HUES6 (cell line): ENCODE data around the gene FAM50A.

Experiments
- H3K27ac ChIP-seq: 2 replicates; pipeline ENCODE4 v1.7.0; 2013; ENCODE audit warnings: low read depth, mild to moderate bottlenecking, low read length, inconsistent platforms
- H3K27me3 ChIP-seq: 2 replicates; pipeline ENCODE4 v1.6.1; 2013; ENCODE audit warnings: low read length; ENCODE audit not compliant: control insufficient read depth, insufficient read depth
- H3K36me3 ChIP-seq: 2 replicates; pipeline ENCODE4 v1.6.1; 2013; ENCODE audit warnings: low read length; ENCODE audit not compliant: control insufficient read depth, insufficient read depth
- H3K4me1 ChIP-seq: 2 replicates; pipeline ENCODE4 v1.6.1; 2013; ENCODE audit warnings: low read length; ENCODE audit not compliant: control insufficient read depth, insufficient read depth
- H3K4me3 ChIP-seq: 2 replicates; pipeline ENCODE4 v1.5.1; 2013; ENCODE audit warnings: low read depth, low read length
- H3K9ac ChIP-seq: one replicate; pipeline ENCODE4 v1.6.1; 2013; ENCODE audit warnings: mild to moderate bottlenecking, low read length
- H3K9me3 ChIP-seq: 2 replicates; pipeline ENCODE4 v1.6.1; 2013; ENCODE audit warnings: low read depth, low read length; ENCODE audit not compliant: control insufficient read depth, insufficient read depth

Gene FAM50A

GRCh38 chrX:154477891-154478477 is 34.0 kb downstream of the FAM50A start:
- Histone ChIP-seq H3K9me3 (peaks cover 10% of the 10 kb centered on the region; the same call in 1 of the 2 replicates), H3K27me3 (no peaks in the 10 kb centered on the region), H3K4me1 (peaks cover 13% of the 10 kb centered on the region; the same call in 1 of the 2 replicates), H3K36me3 (no peaks in the 10 kb centered on the region; the same call in 1 of the 2 replicates), H3K9ac (peak overlapping the region; percentile 21), H3K4me3 (peak overlapping the region; percentile 62), H3K27ac (no peak overlapping the region)

GRCh38 chrX:154478728-154479622 is 35.0 kb downstream of the FAM50A start, which contains the start of gene LAGE3:
Gene LAGE3, minus strand, starts transcription at chrX:154479281. Its CDS starts 366 bp downstream, at chrX:154478915.
- Histone ChIP-seq H3K27ac (peak within 1 kb of the TSS; percentile 91), H3K4me1 (peaks cover 13% of the 10 kb centered on the region; the same call in 1 of the 2 replicates), H3K9ac (peak within 1 kb of the TSS; percentile 88), H3K4me3 (peak within 1 kb of the TSS; percentile 62), H3K36me3 (peaks cover 4% of the 10 kb centered on the region), H3K27me3 (no peaks in the 10 kb centered on the region), H3K9me3 (peaks cover 11% of the 10 kb centered on the region; the same call in 1 of the 2 replicates)

GRCh38 chrX:154481195-154481594 is 37.3 kb downstream of the FAM50A start:
- no peaks in the 10 kb centered on the region for H3K27me3 ChIP-seq
- no peak overlapping the region for H3K4me3 ChIP-seq
- H3K27ac ChIP-seq = no peak overlapping the region
- peaks cover 19% of the 10 kb centered on the region for H3K36me3 ChIP-seq
- H3K9ac ChIP-seq = no peak overlapping the region
- H3K4me1 ChIP-seq = peaks cover 16% of the 10 kb centered on the region; the same call in 1 of the 2 replicates
- H3K9me3 ChIP-seq = peaks cover 14% of the 10 kb centered on the region; the same call in 1 of the 2 replicates

- no peaks in the 10 kb centered on the region for H3K27me3 ChIP-seq
- H3K9me3 ChIP-seq = peaks cover 14% of the 10 kb centered on the region; the same call in 1 of the 2 replicates
- no peak overlapping the region for H3K27ac ChIP-seq
- H3K36me3 ChIP-seq = peaks cover 19% of the 10 kb centered on the region
- no peak overlapping the region for H3K4me3 ChIP-seq
- no peak overlapping the region for H3K9ac ChIP-seq
- peaks cover 18% of the 10 kb centered on the region; the same call in 1 of the 2 replicates for H3K4me1 ChIP-seq
These were observed 38.1 kb downstream of the FAM50A start for GRCh38 chrX:154481911-154482601.

GRCh38 chrX:154482786-154483185 is 38.8 kb downstream of the FAM50A start:
- Histone ChIP-seq H3K4me3 (no peak overlapping the region), H3K9me3 (peaks cover 14% of the 10 kb centered on the region; the same call in 1 of the 2 replicates), H3K9ac (no peak overlapping the region), H3K4me1 (peaks cover 19% of the 10 kb centered on the region; the same call in 1 of the 2 replicates), H3K27me3 (no peaks in the 10 kb centered on the region), H3K36me3 (peaks cover 20% of the 10 kb centered on the region), H3K27ac (no peak overlapping the region)

- H3K27me3 ChIP-seq = no peaks in the 10 kb centered on the region
- peaks cover 26% of the 10 kb centered on the region for H3K36me3 ChIP-seq
- peaks cover 19% of the 10 kb centered on the region; the same call in 1 of the 2 replicates for H3K4me1 ChIP-seq
- H3K9me3 ChIP-seq = peaks cover 17% of the 10 kb centered on the region; the same call in 1 of the 2 replicates
- H3K27ac ChIP-seq = no peak overlapping the region
- H3K9ac ChIP-seq = no peak overlapping the region
- no peak overlapping the region for H3K4me3 ChIP-seq
These were observed 39.4 kb downstream of the FAM50A start for GRCh38 chrX:154483325-154483724.

GRCh38 chrX:154484255-154485149 is 40.6 kb downstream of the FAM50A start:
- no peak overlapping the region for H3K4me3 ChIP-seq
- peaks cover 18% of the 10 kb centered on the region; the same call in 1 of the 2 replicates for H3K4me1 ChIP-seq
- H3K27me3 ChIP-seq = no peaks in the 10 kb centered on the region
- H3K9me3 ChIP-seq = peaks cover 24% of the 10 kb centered on the region; the same call in 1 of the 2 replicates
- H3K27ac ChIP-seq = no peak overlapping the region
- peaks cover 32% of the 10 kb centered on the region for H3K36me3 ChIP-seq
- no peak overlapping the region for H3K9ac ChIP-seq

- peaks cover 32% of the 10 kb centered on the region for H3K36me3 ChIP-seq
- H3K4me3 ChIP-seq = peak overlapping the region; percentile 62
- H3K9me3 ChIP-seq = peaks cover 26% of the 10 kb centered on the region; the same call in 1 of the 2 replicates
- H3K27me3 ChIP-seq = no peaks in the 10 kb centered on the region
- peak overlapping the region; percentile 78 for H3K9ac ChIP-seq
- H3K4me1 ChIP-seq = peaks cover 21% of the 10 kb centered on the region; the same call in 1 of the 2 replicates
- peak overlapping the region; percentile 67; the same call in 1 of the 2 replicates for H3K27ac ChIP-seq
These were observed 41.5 kb downstream of the FAM50A start for GRCh38 chrX:154485150-154486051.

- Histone ChIP-seq H3K4me3 (peak overlapping the region; percentile 62), H3K9ac (peak overlapping the region; percentile 78), H3K27me3 (no peaks in the 10 kb centered on the region), H3K36me3 (peaks cover 32% of the 10 kb centered on the region), H3K4me1 (peaks cover 21% of the 10 kb centered on the region; the same call in 1 of the 2 replicates), H3K9me3 (peaks cover 26% of the 10 kb centered on the region; the same call in 1 of the 2 replicates), H3K27ac (peak overlapping the region; percentile 67; the same call in 1 of the 2 replicates)
These were observed 42.1 kb downstream of the FAM50A start for GRCh38 chrX:154486052-154486395.
